Spleen (tissue), 7 donors: ENCODE measurements around the gene VPS35.
"Not testable (repeated sequence)": the region's sequence is repeated elsewhere in the genome, so short reads cannot be mapped to it uniquely, and the experiment has no call there.

Experiments used
- CTCF ChIP-seq, 11 experiments: fragments of 200-600 bp in 7 of 11; fragments of 450-650 bp in 4 of 11; sonication (generic) in 4 of 11; IDR thresholded peaks in 8 of 11; conservative IDR thresholded peaks in 3 of 11; 1 replicate in 7 of 11; 2 replicates in 4 of 11; pipeline versions ENCODE4 v1.4.0 to v1.8.0; 2016 to 2021; ENCODE audit warnings: antibody characterized with exemption in 11 of 11, inconsistent platforms in 4 of 11, mild to moderate bottlenecking in 1 of 11
- POLR2A ChIP-seq, 3 donors: fragments of 450-650 bp; IDR thresholded peaks; one replicate each; pipeline ENCODE4 v1.5.1; 2017; ENCODE audit warnings: antibody characterized with exemption in 3 of 3, mild to moderate bottlenecking in 1 of 3
- donor health status: DM: no; HTN: no; CAD: no; lungs with moderate emphysema.
- donor health status: DM: no; HTN: no; CAD: no.
- donor health status: DM: no; HTN: no; CAD: no.

DNA sequence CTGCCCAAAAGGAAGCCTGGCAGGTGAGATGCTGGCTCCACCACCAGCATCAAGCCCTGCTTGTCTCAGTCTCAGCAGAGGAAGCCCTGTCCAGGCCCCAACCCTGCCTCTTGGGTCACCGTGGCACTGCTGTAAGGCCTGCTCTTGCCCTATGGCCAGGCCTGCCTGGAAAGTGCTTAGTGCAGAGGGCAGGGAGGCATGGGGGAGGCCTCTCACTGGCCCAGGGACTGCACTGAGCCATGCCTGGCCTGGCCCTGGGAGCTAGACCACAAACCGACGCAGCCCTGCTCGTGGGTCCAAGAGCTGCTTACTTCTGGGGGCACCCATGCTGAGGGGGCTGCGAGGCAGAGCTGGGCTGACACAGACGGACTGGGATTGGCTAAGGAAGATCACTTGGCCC is 64.1 kb downstream of the VPS35 start:
- TF ChIP-seq CTCF (IDR thresholded peaks at IDR 0.05 in 8 of 11, conservative IDR thresholded peaks at IDR 0.05 in 3 of 11); POLR2A (IDR thresholded peaks at IDR 0.05): not testable (repeated sequence)
